Endothelial cell of umbilical vein (primary cell): ENCODE results near the gene RFK. TPM values are rescaled to one million over a fixed set of nuclear protein-coding genes. Genes with fewer than 3 reads are reported as not detected.

Experiments used
- BruUV-seq: library from RNA; stranded (reverse); fragments of 400-500 nt; replicated peaks from 2 replicates; lab custom pipeline; 2021; lab: Mats Ljungman, UMichigan
- CTCF ChIA-PET: fragments of 300-600, 350-600 bp; sonication (Branson Sonifier 250); formaldehyde crosslinking; loops from one replicate; lab custom pipeline; 2021; ENCODE audit warnings: antibody characterized with exemption, inconsistent platforms; lab: Charles Lee
- POLR2A ChIA-PET: fragments of 300-600, 350-600 bp; sonication (Branson Sonifier 250); formaldehyde crosslinking; loops from one replicate; lab custom pipeline; 2021; ENCODE audit warnings: antibody characterized with exemption, inconsistent platforms; lab: Charles Lee
- DNase-seq: peaks from one replicate; pipeline ENCODE4 v3.0.0-alpha.2; 2011; ENCODE audit warnings: low read depth, low spot score
- FAIRE-seq: peaks from 2 replicates; lab custom pipeline; 2011; peaks lifted over from hg19 to GRCh38; lab: Jason Lieb, UNC
- H2AFZ ChIP-seq: 2 replicates; pipeline ENCODE4 v1.6.0; 2012; ENCODE audit warnings: low read depth, low read length, control low read depth, inconsistent platforms
- H3K27ac ChIP-seq: 2 replicates; pipeline ENCODE4 v1.5.1; 2011; ENCODE audit warnings: low read depth, mild to moderate bottlenecking, control low read depth, low read length, moderate library complexity; ENCODE audit not compliant: insufficient read depth
- H3K27me3 ChIP-seq, 2 experiments: 2 replicates each; pipeline versions ENCODE4 v1.6.0 to v1.6.1; 2011; ENCODE audit warnings: low read length in 2 of 2, mixed read lengths in 1 of 2; ENCODE audit not compliant: control insufficient read depth in 2 of 2, insufficient read depth in 2 of 2
- H3K36me3 ChIP-seq, 2 experiments: 2 replicates in 1 of 2; 3 replicates in 1 of 2; pipeline ENCODE4 v1.5.1; 2011; ENCODE audit warnings: low read length in 2 of 2, mild to moderate bottlenecking in 1 of 2, moderate library complexity in 1 of 2; ENCODE audit not compliant: control insufficient read depth in 2 of 2, insufficient read depth in 2 of 2; ENCODE audit errors: extremely low read depth in 1 of 2
- H3K4me1 ChIP-seq: 3 replicates; pipeline ENCODE4 v1.5.1; 2011; ENCODE audit warnings: mild to moderate bottlenecking, low read length; ENCODE audit not compliant: control insufficient read depth, insufficient read depth; ENCODE audit errors: extremely low read depth
- H3K4me2 ChIP-seq: 2 replicates; pipeline ENCODE4 v1.6.1; 2011; ENCODE audit warnings: low read length, control low read depth, mixed read lengths; ENCODE audit not compliant: insufficient read depth
- H3K4me3 ChIP-seq, 3 experiments: fragments of 200-600 bp in 1 of 3; sonication (generic), shearing (Covaris generic) in 1 of 3; replicated peaks in 1 of 3; 2 replicates each; pipeline ENCODE4 v1.5.1; 2011 to 2016; ENCODE audit warnings: control low read depth in 3 of 3, low read length in 3 of 3, mild to moderate bottlenecking in 2 of 3, inconsistent platforms in 1 of 3, low read depth in 1 of 3, moderate library complexity in 1 of 3; ENCODE audit not compliant: insufficient read depth in 1 of 3
- H3K79me2 ChIP-seq: 2 replicates; pipeline ENCODE4 v1.6.0; 2012; ENCODE audit warnings: low read length, inconsistent platforms; ENCODE audit not compliant: control insufficient read depth, insufficient read depth
- H3K9ac ChIP-seq: replicated peaks from 2 replicates; pipeline ENCODE3; 2011; ENCODE audit warnings: low read length, control low read depth; ENCODE audit not compliant: insufficient read depth; ENCODE audit errors: extremely low read depth
- H3K9me1 ChIP-seq: replicated peaks from 3 replicates; pipeline ENCODE4 v1.6.0; 2011; ENCODE audit warnings: mild to moderate bottlenecking, low read length; ENCODE audit not compliant: control insufficient read depth, insufficient read depth; ENCODE audit errors: extremely low read depth
- H3K9me3 ChIP-seq: replicated peaks from 2 replicates; pipeline ENCODE4 v1.5.1; 2012; ENCODE audit warnings: low read length, inconsistent platforms; ENCODE audit not compliant: control insufficient read depth, insufficient read depth
- H4K20me1 ChIP-seq: replicated peaks from 2 replicates; pipeline ENCODE3; 2011; ENCODE audit warnings: mild to moderate bottlenecking, low read length; ENCODE audit not compliant: control insufficient read depth, insufficient read depth; ENCODE audit errors: extremely low read depth
- EZH2 ChIP-seq: IDR thresholded peaks from 2 replicates; pipeline ENCODE4 v1.6.1; 2012; ENCODE audit warnings: borderline replicate concordance, low read depth, mild to moderate bottlenecking, moderate library complexity, low read length, inconsistent platforms; ENCODE audit not compliant: severe bottlenecking
- FOS ChIP-seq: IDR thresholded peaks from 2 replicates; pipeline ENCODE4 v1.6.1; 2011; ENCODE audit warnings: mild to moderate bottlenecking, low read length, moderate library complexity, borderline replicate concordance; ENCODE audit not compliant: insufficient read depth
- GATA2 ChIP-seq: IDR thresholded peaks from 2 replicates; pipeline ENCODE4 v1.7.0; 2011; ENCODE audit warnings: low read depth, mild to moderate bottlenecking, moderate library complexity, mixed read lengths, low read length; ENCODE audit not compliant: insufficient read length, insufficient read depth
- JUN ChIP-seq: IDR thresholded peaks from 2 replicates; pipeline ENCODE4 v1.6.1; 2011; ENCODE audit warnings: borderline replicate concordance, low read depth; ENCODE audit not compliant: insufficient read length, insufficient read depth
- MAX ChIP-seq: IDR thresholded peaks from 2 replicates; pipeline ENCODE4 v1.6.1; 2011; ENCODE audit not compliant: insufficient read depth, insufficient read length
- MYC ChIP-seq: IDR thresholded peaks from one replicate; pipeline ENCODE4 v1.6.1; 2011; ENCODE audit warnings: mild to moderate bottlenecking, low read depth, low read length
- POLR2A ChIP-seq: IDR thresholded peaks from 2 replicates; pipeline ENCODE4 v1.6.1; 2012; ENCODE audit warnings: low read depth, mild to moderate bottlenecking, control low read depth, low read length
- POLR2AphosphoS5 ChIP-seq: IDR thresholded peaks from 2 replicates; pipeline ENCODE4 v1.6.1; 2012; ENCODE audit warnings: low read depth, mild to moderate bottlenecking, control low read depth, low read length, moderate library complexity; ENCODE audit not compliant: insufficient read depth
- dilution Hi-C: fragments of 300-500 bp; cut with MboI; formaldehyde crosslinking; loops from one replicate; pipeline ENCODE4 v1.15.0; 2019; ENCODE audit warnings: low sequenced_read_pairs; ENCODE audit not compliant: extremely low pct_ligation_motif_present
- intact Hi-C: fragments of 100-400 bp; cut with micrococcal nuclease; formaldehyde crosslinking; loops from one replicate; pipeline ENCODE4 v1.10.0; 2022
- polyA plus RNA-seq, 4 experiments: library from polyadenylated mRNA; depleted of rRNA in 3 of 4; stranded (reverse) in 3 of 4; unstranded in 1 of 4; fragments of >200 nt; gene quantifications; 2 replicates each; pipeline versions ENCODE4 v1.2.1 to v1.2.3, GENCODE V29; 2011 to 2012; ENCODE audit warnings: missing spikeins in 1 of 4
- total RNA-seq: library from RNA; stranded (reverse); gene quantifications from 2 replicates; pipeline ENCODE4 v1.2.3, GENCODE V29; 2021

RFK gene
- total and polyA plus RNA-seq, 2 donors (not counting 3 experiments of a cell fraction or from before 2014, with no cell fraction given): 18.1 to 32.9 TPM

GRCh38 chr9:76441551-76442322 is 47.5 kb upstream of the RFK start:
- H3K4me2 ChIP-seq: peak overlapping the region; percentile 9
- no peaks in the 10 kb centered on the region for H3K36me3 ChIP-seq
- no peak overlapping the region for H2AFZ ChIP-seq
- DNase-seq: peak; percentile 77
- peaks cover 8% of the 10 kb centered on the region for H3K4me1 ChIP-seq
- H3K9me1 ChIP-seq: no peaks in the 10 kb centered on the region
- ChIA-PET CTCF (interaction anchor here (0.5 to 2.2 kb wide), 9 partner anchors 17 to 262 kb away, joined by 3 to 14 read pairs (median 4); partner anchors contain the start of genes GCNT1 and RFK), POLR2A (no interaction called here)
- intact Hi-C loops: no loop called here
- no peak overlapping the region for H3K9ac ChIP-seq
- H3K79me2 ChIP-seq: no peaks in the 10 kb centered on the region
- H4K20me1 ChIP-seq: no peaks in the 10 kb centered on the region
- no peaks in the 10 kb centered on the region for H3K27me3 ChIP-seq
- dilution Hi-C loops: no loop called here
- peak overlapping the region; percentile 53 for H3K27ac ChIP-seq
- no TSS peak for BruUV-seq
- peak; percentile 83 for FAIRE-seq
- TF ChIP-seq EZH2 (no peak), MAX (no peak), POLR2A (no peak), GATA2 (peak; percentile 77), POLR2AphosphoS5 (peak; percentile 32), FOS (peak; percentile 39), JUN (peak; percentile 56), MYC (no peak)
- no peaks in the 10 kb centered on the region for H3K9me3 ChIP-seq
- H3K4me3 ChIP-seq: no peak overlapping the region
